ENCODE results near the gene MOB1B.

- TF ChIP-seq, protein P1, sequence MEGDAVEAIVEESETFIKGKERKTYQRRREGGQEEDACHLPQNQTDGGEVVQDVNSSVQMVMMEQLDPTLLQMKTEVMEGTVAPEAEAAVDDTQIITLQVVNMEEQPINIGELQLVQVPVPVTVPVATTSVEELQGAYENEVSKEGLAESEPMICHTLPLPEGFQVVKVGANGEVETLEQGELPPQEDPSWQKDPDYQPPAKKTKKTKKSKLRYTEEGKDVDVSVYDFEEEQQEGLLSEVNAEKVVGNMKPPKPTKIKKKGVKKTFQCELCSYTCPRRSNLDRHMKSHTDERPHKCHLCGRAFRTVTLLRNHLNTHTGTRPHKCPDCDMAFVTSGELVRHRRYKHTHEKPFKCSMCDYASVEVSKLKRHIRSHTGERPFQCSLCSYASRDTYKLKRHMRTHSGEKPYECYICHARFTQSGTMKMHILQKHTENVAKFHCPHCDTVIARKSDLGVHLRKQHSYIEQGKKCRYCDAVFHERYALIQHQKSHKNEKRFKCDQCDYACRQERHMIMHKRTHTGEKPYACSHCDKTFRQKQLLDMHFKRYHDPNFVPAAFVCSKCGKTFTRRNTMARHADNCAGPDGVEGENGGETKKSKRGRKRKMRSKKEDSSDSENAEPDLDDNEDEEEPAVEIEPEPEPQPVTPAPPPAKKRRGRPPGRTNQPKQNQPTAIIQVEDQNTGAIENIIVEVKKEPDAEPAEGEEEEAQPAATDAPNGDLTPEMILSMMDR (IDR thresholded peaks at IDR 0.05) = no peak
- TF ChIP-seq POLR2A (IDR thresholded peaks at IDR 0.05) (no peak), POLR2AphosphoS5 (IDR thresholded peaks at IDR 0.05) (no peak)
These were observed 574 bp upstream of the MOB1B start for GRCh38 chr4:70901607-70901983.

Data from breast epithelium (tissue), 3 donors.